Measurements from ENCODE around the gene COL5A1.

COL5A1 gene

DNA sequence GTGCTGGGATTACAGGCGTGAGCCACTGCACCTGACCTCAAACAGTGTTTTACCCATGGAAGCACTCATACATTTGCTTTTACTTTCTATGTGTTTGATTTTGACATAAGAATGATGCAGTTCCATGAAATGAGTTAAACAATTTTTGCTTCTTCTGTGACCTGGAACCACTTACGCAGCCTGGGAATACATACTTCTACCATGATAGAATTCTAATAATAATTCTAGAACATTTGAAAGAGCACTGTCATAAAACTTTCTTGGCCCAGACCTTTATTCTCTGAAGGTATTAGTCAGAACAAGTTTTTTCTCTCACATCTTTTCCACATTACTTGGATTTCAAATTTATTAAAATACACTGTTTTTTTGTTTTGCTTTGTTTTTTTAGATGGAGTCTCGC is 25.3 kb upstream of the COL5A1 start:
- no peak for DNase-seq (ENCODE audit: low read depth in 1 of 2, low spot score in 1 of 2)
- TF ChIP-seq JUND (IDR thresholded peaks at IDR 0.05; ENCODE audit: low read depth), result no peak
- in situ Hi-C loops (cut with HindIII; ENCODE audit: low pct_unique_long_range_greater_than_20kb, low sequenced_read_pairs), result no loop called here

DNA sequence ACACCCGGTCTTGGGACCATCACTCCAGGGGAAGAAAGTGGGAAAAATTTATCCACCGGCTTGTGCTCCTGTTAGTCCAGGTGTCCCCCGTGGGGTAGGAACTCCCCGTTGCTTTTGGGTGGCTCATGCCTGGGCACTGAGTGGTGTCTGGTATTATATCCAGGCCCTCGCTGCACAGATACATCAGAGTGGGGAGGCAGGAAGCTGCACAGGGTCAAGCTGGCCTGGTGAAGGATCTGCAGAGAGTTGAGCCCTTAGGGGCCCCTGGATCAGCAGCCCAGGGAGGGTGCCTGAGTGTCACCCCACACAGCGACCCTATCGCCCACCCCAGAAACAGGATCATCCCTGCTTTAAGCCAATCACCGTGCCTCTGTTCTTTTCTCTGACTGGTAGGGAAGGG is 24.4 kb upstream of the COL5A1 start:
- TF ChIP-seq JUND (IDR thresholded peaks at IDR 0.05; ENCODE audit: low read depth), result no peak
- in situ Hi-C loops (cut with HindIII; ENCODE audit: low pct_unique_long_range_greater_than_20kb, low sequenced_read_pairs), result no loop called here
- no peak for DNase-seq (ENCODE audit: low read depth in 1 of 2, low spot score in 1 of 2)

DNA sequence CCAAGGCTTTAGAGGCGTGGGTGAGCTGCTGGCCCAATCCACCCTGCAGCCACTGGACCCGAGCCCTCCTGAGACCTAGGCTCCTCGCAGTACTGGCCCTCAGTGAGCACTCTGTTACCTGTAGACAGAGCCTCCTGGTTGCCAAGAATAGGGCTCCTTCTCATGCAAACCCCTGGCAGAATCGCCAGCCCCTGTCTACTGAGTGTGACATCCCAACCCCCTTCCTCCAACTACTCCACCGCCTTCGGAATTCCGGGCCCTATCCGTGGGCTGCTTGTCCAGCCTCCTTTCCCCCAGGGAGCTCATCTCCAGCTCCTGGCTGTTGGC is 23.8 kb upstream of the COL5A1 start:
- no peak for TF ChIP-seq JUND (IDR thresholded peaks at IDR 0.05; ENCODE audit: low read depth)
- DNase-seq (ENCODE audit: low read depth in 1 of 2, low spot score in 1 of 2), result no peak
- in situ Hi-C loops (cut with HindIII; ENCODE audit: low pct_unique_long_range_greater_than_20kb, low sequenced_read_pairs), result no loop called here

DNA sequence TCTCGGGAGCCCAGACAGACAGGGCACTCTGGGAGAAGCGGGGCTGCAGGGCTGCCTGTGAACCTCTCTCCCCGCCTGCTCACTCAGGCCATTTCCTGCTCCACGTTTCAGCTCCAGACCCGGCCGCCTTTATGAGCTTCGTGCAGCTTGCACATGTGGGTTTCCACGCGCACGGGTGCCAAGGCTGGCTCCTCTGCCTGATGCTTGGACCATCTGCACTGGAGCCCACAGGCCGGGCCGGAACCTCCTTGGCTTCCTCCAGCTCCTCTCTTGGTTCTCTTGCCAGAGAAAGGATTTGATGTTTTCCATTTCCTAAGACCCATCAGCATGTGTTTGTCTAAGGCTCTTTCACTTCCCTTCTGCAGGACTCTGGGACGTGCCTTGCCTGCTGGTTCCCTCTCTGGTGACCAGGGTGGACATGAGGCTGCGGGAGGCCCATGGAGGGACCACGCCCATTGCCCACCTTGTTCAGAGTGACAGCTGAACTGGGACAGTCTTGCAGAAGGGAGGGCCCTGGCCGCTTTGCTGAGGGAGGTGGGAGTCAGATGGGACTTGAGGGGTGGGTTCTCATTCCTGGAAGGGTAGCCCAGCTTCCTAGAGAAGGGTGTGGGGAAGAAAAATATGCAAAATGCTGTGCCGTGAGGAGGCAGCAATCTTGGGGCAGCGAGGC is 23.3 kb upstream of the COL5A1 start:
- DNase-seq (ENCODE audit: low read depth in 1 of 2, low spot score in 1 of 2), result no peak
- in situ Hi-C loops (cut with HindIII; ENCODE audit: low pct_unique_long_range_greater_than_20kb, low sequenced_read_pairs), result no loop called here
- no peak for TF ChIP-seq JUND (IDR thresholded peaks at IDR 0.05; ENCODE audit: low read depth)

DNA sequence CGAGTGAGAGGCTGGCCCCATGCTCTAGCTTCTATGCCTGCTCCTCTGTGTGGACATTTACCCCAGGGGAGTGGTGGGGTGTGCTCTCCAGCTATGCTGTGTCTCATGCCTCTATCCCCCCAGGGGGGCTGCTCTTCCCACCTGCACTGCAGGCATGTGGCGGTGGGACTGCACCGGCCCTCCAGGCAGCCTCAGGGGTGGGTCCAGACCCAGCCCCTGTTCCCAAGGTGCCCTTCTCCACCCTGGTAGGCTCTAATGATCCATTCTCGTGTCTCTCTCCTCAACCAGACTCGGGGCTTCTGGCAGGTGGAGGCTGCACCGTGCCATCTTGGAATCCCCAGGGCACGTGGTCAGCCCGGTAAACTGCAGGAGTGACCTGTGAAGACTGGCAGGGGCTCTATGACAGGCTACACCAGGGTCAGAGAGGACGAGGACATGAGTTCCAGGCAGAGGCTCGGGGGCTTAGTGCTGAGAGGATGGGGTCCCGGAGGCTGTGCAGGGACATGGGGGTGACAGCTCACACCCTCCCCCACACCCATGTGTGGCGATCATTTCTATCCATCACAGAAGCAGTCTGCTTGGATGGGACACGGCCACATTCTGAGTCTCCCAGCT is 22.7 kb upstream of the COL5A1 start:
- no peak for TF ChIP-seq JUND (IDR thresholded peaks at IDR 0.05; ENCODE audit: low read depth)
- DNase-seq (ENCODE audit: low read depth in 1 of 2, low spot score in 1 of 2), result no peak
- in situ Hi-C loops (cut with HindIII; ENCODE audit: low pct_unique_long_range_greater_than_20kb, low sequenced_read_pairs), result no loop called here

DNA sequence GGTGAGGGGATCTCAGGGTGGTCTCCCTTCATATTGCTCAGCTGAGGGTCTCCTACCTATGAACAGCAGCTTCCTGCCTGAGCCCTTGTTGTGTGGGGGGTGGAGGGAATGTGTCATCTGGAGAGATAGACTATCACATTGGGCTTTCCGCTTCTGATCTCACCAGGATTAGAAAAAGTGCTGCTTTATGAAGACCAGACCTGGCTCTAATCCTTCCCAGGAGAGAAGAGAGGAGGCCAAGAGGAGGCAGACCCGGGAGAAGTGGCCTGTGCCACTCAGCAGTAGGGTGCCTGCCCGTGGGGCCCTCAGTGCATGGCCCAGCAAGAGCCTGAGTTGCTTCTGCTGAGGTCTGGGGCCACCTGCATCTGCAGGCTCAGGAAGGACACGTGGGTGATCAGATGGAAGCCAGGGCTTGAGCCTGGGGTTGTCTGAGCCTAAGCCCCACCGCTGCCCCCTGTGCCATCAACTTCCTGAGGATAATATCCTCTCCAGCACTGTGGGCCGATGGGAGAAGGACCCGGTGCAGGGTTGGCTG is 22.1 kb upstream of the COL5A1 start:
- in situ Hi-C loops (cut with HindIII; ENCODE audit: low pct_unique_long_range_greater_than_20kb, low sequenced_read_pairs), result no loop called here
- no peak for DNase-seq (ENCODE audit: low read depth in 1 of 2, low spot score in 1 of 2)
- no peak for TF ChIP-seq JUND (IDR thresholded peaks at IDR 0.05; ENCODE audit: low read depth)

DNA sequence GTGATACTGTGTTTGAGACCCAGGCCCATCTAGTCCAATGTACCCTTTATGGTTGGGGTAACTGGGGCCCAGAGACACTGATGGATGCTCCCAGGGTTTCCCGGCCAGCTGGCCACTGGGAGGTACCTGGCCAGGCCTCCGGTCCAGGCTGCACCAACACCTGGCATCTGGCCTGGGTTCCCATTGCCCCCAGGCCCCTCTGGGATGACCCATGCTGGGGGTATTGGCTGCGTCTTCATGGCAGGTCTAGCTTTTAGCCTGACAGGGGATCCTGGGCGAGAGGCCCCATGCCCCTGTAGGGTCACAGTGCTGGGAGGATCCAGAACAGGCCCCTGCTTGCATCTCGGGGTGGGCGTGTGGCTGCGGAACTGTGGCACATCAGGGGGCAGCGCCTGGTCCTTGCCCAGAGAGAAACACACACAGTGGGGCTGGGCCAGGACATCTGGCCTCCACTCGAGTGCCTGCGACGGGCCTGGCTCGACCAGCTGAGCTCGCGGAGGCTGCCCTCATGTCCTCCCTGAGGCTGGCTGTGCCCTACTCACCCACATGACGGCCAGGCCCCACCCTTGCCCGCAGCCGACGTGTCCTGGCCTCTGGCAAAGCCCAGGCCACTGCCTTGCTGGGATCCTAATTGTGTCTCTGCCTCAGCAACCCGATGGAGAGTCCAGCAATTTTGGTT is 21.5 kb upstream of the COL5A1 start:
- TF ChIP-seq JUND (IDR thresholded peaks at IDR 0.05; ENCODE audit: low read depth), result no peak
- in situ Hi-C loops (cut with HindIII; ENCODE audit: low pct_unique_long_range_greater_than_20kb, low sequenced_read_pairs), result no loop called here
- no peak for DNase-seq (ENCODE audit: low read depth in 1 of 2, low spot score in 1 of 2)

DNA sequence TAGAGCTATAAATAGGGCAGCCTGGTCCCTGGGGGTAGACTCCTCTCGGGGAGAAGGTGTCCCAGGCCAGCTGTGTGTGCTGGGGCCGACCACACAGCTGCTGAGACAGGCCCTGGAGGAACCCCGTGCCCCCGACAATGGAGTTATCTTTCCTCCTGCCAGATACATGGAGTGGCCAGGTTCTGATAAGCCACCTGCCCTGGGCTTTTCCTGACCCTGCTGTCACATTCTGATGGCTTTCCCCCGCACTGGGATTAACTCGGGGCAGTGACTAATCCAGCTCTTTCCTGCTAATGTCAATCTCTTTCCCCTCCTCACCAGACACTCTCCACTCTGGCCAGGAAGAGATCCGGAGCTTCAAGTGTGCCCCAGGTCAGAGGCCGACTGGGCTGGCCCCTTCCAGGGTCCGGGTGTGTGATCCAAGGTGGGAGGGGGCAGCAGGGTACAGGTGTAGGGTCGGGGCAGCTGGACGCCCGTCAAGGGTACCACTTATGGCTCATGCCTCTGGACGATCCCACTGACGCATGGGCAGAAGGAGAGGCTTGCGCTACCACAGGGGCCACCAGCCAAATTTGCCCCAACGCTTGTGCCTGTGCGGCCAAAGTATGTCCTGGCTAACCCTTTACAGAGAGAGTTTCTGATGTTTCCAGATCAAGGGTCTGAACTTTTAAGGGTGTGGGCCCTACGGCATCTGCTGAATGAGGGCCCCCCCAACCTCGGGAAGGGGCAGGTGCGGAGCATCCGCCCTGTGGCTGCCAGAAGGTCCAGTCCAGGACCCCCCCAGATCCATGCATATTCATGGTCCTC is 20.6 kb upstream of the COL5A1 start:
- no peak for TF ChIP-seq JUND (IDR thresholded peaks at IDR 0.05; ENCODE audit: low read depth)
- no peak for DNase-seq (ENCODE audit: low read depth in 1 of 2, low spot score in 1 of 2)
- in situ Hi-C loops (cut with HindIII; ENCODE audit: low pct_unique_long_range_greater_than_20kb, low sequenced_read_pairs), result no loop called here

DNA sequence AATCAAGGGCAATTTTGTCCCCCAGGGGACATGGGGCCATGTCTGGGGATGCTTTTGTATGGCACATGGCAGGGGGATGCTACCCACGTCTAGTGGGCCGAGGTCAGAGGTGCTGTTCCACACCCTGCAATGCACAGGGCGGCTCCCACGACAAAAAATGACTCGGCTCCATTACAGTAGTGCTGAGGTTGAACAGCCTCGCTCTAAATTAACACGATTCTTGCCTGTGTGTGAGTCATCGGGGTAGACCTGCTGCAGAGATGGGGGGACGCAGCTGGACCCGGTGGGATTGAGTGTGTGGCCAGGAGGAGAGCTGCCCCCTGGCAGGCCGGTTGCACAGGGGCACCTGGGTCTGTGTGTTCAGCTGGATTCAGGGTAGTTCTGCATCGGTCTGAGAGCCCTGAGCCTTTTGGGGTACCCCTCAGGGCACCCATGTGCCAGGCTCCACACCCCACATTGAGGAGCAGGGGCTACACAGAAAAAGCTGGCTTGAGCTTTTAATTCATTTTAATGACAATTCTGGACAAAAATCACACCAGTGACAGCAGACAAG is 20.0 kb upstream of the COL5A1 start:
- no peak for DNase-seq (ENCODE audit: low read depth in 1 of 2, low spot score in 1 of 2)
- in situ Hi-C loops (cut with HindIII; ENCODE audit: low pct_unique_long_range_greater_than_20kb, low sequenced_read_pairs), result no loop called here

DNA sequence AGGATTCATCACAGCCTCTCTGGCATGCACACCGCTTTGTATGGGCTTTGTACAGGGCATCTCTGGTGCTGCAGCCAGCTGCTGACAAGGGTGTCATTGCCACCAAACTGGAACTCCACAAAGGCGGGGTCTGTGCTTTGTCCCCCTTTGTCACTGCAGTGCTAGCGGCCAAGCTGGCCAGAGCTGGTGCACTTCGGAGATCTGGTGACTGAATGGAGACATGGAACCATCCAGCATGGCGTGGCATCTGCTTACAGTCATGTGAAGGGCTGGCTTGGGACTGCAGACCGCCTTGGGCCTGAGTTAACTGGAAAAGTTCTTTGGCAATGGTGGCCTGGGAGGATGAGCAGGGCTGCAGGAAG is 18.7 kb upstream of the COL5A1 start:
- in situ Hi-C loops (cut with HindIII; ENCODE audit: low pct_unique_long_range_greater_than_20kb, low sequenced_read_pairs), result no loop called here
- no peak for DNase-seq (ENCODE audit: low read depth in 1 of 2, low spot score in 1 of 2)
- TF ChIP-seq JUND (IDR thresholded peaks at IDR 0.05; ENCODE audit: low read depth), result no peak

More for the DNA sequence above, 20.0 kb upstream of the COL5A1 start:
- TF ChIP-seq JUND (IDR thresholded peaks at IDR 0.05; ENCODE audit: low read depth), result no peak

DNA sequence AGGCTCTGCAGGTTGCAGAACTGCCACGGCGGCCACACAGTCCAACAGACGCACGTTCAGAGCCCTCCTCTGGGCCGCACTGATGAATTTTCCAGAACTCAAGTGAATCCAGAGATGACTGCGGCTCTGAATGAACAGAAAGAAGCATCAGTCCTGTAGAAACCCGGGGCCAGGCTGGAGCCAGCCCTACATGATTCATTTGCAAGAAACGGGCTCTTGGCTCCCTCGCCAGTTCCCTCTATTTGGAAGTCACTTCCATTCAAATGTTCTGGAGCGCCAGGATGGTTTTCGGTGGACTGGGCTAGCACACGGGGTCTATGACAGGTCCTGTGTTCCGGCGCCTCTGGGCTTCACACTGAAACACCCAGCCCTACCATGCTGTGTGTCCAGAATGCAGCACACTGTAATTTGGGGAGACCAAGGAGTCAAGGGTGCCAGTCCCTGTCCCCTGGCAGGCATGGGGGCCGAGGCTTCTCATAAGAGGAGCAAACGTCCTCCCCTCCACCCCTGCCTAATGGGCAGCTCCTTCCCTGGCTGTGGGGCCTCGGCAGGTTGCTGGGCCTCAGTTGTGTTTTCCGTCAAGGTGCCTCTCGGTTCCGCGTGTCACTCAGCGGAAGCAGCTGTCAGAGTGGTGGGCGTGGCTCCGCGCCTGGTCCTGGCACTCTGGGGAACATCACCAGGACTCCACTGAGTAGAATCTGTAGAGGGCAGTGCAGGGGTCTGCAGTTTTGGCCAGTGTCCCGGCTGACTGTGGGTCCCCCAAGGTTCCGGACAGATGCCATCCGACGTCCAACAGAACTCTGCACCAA is 18.1 kb upstream of the COL5A1 start:
- in situ Hi-C loops (cut with HindIII; ENCODE audit: low pct_unique_long_range_greater_than_20kb, low sequenced_read_pairs), result no loop called here
- no peak for TF ChIP-seq JUND (IDR thresholded peaks at IDR 0.05; ENCODE audit: low read depth)
- DNase-seq (ENCODE audit: low read depth in 1 of 2, low spot score in 1 of 2), result no peak

DNA sequence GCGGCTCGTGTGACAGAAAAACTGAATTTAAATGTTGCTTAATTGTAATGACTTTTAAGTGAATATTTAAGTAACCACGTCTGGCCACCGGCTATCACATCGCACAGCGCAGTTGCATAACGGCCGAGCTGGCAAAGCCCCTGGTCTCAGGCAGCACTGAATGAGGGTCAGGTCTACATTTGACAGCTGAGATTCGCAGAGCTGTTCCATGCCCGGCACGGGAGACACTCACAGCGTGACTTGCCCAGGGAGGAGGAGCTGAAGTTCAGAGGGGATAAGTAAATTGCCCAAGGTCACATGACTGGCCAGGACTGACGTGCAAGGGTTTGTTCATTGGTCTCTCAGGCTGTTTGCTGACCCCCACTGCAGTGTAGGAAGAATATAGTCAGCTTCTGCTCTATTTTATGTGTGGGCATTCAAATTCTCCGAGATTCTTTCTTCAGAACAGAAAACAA is 17.4 kb upstream of the COL5A1 start:
- TF ChIP-seq JUND (IDR thresholded peaks at IDR 0.05; ENCODE audit: low read depth), result no peak
- in situ Hi-C loops (cut with HindIII; ENCODE audit: low pct_unique_long_range_greater_than_20kb, low sequenced_read_pairs), result no loop called here
- DNase-seq (ENCODE audit: low read depth in 1 of 2, low spot score in 1 of 2), result no peak

All from T47D (cell line).